Effector CD8-positive, alpha-beta T cell (primary cell): ENCODE data around the gene ADGRG3.
A peak's percentile ranks its signal among the peaks of the same experiment; 100 is the strongest.

Experiments used
- DNase-seq: peaks from one replicate; lab custom pipeline; 2025; lab: John Stamatoyannopoulos, UW

Gene ADGRG3

DNA sequence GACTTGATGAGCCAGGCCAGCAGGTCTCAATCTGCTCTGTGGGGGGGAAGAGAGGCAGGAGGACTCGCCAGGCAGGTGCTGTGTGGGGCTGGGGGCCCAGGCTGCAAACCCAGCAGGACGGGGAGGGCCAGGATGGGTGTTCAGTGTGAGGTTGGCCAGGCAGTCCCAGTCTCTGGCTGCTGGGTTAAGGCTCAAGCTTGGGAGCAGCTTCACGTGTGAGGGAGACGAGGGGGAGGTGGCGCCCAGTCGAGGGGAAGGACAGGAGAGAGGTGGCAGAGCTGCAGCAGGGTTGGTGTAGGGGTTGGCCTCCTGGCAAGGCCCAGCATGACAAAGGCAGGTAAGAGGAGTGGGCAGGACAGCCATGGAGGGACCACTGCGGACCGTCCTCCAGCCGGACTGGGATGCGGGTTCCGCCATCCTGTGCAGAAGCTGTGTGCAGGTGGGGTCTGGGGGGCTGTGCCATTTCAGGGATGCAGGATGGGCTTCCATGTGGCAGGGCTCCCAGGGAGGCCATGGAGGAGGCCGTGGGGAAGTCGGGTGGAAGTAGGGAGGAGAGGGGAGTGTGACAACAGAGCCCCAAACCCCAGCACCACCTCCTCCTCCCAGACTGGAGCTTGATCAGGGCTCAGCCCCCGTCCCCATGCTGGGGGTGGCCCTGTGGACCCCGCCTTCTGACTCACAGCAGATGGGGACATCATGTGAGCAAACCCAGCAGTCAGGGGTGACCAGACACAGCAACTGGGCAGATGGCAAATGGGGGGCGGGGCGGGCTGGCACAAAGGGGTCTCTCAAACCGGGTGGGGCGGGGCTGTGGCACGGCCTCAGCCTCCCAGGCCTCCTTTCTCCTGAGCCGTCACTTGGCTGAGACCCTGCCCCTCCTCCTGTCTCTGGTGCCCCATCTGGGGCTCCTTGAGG lies 36.9 kb upstream of the ADGRG3 start:
- DNase-seq, result no peak

DNA sequence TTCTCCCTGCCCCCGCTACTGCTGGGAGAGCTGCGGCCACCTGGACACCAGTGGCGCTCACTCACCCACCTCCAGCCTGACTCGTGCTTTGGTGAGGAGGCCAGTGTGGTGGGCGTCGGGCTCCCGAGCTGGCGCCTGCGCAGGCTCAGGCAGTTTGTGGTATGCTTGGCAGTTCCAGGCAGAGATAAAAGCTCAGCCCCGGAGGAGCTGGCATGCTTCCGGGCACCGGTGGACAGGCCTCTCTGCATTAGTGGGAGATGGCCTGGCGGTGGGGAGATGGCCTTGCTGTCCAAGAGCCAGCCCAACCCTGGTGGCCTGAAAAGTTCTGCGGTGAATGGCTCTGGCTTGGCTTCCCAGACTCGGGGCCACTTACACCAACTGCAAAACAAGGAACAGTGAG lies 35.5 kb upstream of the ADGRG3 start:
- DNase-seq, result no peak

DNA sequence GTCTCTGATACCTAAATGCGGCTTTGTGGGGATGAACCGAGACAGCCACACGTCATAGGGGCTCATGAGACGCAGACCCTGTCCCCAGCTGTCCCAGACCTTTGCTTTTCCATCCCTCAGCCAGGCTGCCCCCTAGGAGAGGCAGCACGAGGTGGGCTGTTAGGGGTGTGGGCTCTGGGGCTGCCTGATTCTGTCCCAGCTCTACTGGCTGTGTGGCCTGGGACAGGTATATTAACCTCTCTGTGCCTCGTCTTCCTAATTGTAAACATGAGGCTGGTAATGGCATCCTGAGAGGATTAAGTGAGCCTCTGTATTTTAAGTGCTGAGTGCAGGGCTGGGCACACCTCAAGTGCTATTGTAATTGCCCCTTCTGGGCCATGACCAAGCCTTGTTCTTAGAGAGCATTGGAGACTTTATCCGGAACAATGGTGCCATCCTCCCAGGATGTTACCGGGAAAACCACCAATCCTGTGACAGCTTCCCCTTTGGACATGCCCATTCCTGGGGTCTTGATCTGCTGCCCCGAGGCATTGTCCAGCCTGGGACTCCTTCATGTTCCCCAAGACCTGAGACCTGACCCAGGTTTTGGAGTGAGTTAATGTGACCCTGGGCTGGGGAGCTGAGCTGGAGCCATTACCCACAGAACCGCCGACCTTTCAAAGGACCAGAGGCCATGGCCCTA lies 34.6 kb upstream of the ADGRG3 start:
- DNase-seq, result no peak

DNA sequence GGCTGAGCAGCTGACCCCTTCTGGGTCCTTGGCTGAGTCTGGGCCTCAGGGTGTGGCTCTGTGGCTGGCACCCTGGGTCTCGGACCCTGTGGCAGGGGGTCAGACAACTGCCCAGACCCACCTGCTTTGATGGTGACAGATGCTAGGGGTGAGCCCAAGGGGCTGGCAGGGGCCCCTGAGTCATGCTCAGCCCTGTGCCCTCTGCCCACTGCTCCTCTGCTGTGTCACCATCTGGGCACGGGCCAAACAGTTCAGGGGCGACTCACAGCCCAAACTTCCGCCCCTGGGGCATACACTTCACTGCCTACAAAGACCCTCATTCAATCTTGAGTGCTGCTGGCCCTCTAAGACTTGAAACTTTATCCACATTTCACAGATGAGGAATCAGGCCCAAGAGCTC lies 33.9 kb upstream of the ADGRG3 start:
- DNase-seq, result no peak

DNA sequence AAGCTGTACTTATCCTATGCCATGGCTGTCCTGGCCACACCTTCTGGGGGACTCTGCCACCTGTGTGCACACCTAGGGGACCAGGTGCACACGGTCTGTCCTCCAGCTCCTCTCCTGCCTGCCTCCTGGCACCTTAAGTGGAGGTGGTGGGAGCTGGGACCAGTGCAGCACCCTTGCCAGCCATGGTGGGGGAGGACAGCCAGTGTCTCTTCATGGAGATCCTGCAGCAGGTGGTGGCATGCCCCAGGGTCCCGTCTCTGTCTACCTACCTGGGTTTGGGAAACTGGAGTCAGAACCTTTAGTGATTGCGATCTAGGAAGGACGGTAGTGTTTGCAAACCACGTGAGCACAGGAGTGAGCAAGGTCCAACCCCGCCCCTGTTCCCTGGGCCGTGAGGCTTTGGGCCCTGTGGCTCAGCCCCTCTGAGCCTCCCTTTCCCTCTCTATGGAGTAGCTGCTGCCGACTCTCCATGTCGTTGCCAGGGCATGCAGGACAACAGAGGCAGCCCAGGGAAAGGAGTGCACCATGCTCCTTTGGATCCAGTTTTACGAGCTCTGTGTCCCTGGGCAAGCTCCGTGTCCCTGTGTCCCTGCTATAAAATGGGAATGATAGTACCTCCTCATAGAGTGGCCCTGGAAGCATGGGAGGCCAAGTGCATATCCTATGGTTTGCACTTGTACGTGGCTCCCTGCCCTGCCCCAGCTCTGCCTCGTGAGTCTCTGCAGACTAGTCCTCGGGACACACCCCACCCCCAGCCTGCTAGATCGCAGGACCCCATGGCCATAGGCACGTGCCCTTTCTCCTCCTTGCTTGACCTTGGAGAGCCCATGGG lies 32.6 kb upstream of the ADGRG3 start:
- no peak for DNase-seq

DNA sequence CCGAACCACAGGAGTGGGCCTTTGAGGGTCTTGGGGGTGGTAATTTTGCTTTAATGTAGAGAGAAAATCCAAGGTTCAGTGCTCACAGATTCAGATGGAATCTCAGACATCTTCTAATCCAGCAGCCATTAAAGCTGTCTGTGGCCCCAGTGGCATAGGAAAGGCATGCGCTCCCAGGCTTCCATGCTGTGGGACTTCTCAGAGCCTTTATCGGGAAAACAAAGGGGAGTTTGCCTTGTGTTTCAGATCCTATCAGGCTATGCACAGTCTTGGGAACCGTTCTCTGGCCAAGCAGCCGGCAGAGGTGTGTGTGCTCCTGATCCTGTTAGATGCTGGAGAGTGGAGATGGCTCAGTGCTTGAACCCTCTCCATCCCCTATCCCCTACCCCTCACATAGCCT lies 31.9 kb upstream of the ADGRG3 start:
- no peak for DNase-seq

DNA sequence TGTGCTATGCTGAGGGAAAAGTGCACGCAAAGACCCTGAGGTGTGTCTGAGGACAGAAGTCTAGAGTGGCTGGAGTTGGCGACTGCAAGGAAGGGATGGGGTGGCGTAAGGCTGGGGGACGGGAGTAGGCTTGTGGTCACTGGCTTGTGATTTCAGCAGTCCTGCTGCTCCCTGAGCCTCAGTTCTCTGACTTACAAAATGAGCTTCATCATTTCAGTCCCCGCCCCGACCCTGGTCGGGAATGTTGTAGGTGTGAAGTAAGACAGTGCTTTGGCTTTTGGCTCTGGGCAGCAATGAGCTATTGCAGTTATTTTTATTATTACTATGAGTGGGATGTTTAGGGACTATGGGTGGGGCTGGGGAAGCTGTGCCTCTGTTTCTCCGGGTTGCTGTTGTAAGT lies 31.1 kb upstream of the ADGRG3 start:
- DNase-seq, result no peak

DNA sequence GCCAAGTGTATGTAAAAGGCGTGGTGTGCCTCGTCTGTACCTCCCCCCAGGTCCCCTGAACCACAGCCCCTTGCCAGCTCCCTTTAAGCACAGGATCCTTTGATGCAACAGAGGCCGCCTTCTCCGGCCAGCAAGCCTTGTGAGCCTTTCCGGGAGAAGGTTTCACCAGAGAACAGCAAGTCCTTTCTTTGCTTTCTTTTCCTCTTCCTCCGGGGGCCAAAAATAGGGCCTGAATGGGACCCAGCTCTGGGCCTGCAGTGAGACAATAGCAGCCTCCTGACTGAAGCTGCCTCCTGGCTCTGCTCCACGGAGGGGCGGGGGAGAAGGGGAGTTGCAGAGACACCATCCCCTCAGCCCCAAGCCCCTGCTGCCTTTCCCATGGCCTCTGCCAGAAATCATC lies 30.7 kb upstream of the ADGRG3 start:
- no peak for DNase-seq

DNA sequence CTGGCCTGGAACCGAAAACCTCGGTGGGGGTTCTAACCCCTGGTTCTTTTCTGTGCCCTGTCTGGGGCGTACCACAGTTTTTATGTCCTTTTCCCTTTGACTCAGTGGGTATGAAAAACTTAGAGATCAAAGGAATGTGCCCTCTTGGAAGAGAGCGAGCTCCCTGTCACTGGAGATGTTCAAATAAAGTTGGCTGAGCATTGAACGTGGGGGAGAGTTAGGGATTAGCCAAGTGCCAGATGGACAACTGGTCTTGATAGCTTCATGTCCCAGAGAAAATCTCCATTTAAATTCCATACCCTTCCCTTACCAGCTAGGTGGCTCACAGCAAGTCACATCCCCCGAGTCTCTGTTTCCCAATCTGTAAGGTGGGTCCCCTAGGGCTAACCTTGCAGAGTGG lies 30.1 kb upstream of the ADGRG3 start:
- no peak for DNase-seq

DNA sequence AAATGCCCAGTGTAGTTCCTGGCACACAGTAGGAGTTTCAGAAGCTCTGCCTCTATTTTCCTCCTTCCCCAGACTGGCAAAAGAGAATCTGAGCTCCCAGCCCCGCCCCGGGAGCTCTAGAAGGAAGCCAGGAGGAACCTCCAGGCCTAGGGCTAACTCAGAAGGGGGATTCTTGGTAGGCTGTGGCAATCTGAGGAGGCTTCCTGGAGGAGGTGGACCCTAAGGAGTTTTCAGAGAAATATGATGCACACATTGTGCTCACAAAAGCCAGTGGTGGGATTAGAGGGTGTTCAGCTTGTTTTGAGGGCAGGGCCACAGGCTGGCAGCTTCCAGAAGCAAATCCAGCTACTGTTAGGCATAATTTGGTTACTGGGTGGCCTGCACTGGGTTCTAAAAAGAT lies 29.7 kb upstream of the ADGRG3 start:
- no peak for DNase-seq

DNA sequence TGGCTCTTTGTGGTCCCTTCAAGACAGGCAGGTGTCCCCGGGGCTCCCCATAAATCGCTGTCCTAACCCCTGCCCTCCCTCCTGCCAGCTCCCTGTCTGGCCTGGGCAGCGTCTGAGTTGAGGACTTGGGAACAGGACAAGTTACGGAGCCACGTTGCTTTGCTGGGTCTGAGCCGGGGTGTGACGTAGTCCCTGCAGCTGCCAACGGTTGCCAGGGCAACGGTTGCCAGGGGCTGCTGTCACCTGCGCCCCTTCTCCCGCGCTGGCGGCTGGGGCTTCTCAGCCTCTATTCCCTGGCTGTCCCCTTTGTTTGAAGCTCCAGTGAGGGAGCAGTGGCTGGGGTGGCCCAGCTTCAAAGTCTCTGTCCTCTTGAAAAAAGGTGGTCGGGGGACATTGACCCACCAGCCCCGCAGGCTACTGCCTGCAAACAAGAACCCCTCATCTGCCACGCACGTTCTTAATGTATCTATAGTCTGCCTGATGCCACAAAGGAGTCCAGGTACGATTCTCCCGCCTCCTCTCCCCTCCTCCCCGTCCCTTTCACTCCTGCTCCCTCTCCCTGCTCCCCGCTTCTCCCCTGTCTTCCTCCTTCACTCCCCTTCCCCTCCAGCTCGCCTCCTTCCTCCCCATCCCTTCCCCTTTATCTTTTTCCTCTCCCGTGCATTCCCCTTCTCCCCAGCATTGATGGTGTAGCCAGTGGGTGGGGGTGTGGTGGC lies 28.8 kb upstream of the ADGRG3 start:
- peak; percentile 20 for DNase-seq

DNA sequence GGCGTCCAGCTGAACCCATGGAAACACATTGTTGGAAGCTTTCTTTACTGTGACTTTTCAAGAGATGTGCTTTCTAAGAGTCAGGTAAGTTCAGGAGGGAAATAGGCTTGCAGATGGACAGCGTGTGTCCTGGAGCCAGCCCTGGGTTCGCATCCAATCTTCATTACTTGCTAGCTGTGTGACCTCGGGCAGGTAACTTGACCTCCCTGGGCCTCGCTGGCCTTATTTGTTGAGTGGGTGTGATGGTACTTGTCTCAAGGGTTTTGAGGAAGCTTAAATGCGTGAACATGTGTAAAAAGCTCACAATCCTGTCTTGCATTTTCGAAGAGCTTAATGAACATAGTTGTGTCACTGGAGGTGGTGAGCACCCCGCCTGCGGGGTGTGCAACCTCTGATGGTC lies 27.9 kb upstream of the ADGRG3 start:
- DNase-seq, result no peak

DNA sequence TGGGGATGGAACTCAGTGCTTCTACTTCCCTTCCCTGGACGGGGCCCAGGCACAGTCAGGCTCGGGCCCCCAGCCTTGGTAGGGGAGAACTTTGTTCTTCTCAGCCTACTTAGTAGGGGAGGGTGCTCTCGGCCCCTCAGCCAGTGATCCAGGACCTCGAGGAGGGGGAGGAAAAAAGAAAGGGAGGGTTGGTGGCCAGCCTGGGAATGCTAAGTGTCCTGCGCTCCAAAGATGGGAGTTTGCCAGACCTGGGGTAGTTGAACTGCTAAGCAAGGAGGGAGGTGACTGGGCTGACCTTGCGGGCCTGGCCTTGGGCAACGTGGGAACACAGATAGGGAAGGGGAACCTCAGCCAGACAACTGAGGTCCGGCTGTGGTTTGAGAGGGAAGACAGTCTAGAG lies 27.5 kb upstream of the ADGRG3 start:
- DNase-seq, result no peak

DNA sequence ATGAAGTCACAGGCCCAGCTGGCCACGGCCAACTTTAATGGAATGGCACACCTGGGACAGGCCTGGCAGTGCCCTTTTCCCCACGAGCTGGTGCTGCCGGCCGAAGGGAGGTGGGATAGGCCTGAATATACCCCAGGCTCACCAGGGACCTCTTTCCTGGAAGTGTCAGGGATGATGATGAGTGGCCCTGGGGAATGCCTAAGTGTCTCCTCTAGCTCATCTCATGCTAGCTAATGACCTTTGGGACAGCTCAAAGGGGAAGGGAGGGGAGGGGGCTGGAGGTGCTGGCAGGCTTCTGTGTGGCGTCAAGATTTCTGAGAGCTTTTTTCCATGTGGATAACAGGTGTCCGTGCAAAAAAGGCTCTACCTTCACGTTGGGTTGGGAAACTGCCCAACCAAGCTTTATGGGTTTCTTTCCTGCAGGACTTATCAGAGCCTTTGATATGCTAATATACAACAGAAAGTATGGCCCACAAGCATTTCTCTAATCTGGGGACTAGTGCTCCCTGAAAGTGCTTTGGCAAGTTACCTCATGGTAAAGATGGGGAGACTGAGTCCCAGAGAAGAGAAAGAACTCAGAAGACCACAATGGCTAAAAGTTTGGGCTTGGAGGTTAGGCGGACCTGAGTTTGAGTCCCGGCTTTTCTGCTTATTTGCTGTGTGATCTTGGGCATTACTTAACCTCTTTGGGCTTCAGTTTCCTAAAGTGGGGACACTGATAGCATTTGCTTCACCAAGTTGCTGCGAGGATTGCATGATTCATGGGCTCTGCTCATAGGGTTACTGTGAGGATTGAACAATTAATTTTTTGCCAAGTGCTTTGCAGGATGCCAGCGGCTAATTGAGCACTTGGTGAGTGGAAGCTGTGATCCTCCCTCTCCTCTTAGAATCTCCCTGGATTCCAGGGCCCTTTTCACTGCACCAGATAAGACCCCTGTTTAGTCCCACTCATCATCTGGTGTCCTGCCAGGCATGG lies 25.7 kb upstream of the ADGRG3 start:
- no peak for DNase-seq

DNA sequence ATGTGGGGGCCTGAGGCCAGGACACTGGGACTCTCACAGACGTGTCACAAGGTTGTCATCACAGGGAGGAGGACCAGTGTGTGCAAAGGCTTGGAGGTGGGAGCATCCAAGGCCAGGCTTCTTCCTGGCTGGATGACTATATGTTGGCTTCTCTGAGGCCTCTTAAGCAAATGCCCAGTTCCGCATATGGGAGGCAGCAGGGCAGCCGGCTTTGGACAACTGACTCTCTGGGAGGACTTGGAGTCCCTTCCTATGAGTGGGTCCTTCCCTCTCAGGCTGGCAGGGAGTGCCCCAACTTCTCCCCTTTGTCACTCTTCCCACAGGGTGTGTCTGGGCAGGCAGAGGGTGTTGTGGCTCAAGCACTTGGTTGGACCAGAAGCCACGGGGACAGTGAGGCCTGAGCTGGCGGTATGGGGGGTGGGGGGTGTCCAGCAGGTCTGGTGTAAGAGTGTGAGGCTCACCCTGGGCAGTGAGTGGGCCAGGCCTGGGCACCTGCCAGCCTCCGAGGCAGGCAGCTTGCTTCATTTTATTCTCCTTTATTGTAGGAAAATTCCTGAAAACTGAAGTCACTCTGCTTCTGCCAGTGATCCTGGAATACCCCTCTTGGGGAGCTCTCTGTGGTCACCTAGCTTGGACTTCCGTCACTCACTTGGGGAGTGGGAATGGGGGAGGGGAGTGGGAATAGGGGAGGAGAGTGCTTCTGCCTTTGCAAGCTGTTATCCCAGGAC lies 24.8 kb upstream of the ADGRG3 start:
- DNase-seq, result no peak

DNA sequence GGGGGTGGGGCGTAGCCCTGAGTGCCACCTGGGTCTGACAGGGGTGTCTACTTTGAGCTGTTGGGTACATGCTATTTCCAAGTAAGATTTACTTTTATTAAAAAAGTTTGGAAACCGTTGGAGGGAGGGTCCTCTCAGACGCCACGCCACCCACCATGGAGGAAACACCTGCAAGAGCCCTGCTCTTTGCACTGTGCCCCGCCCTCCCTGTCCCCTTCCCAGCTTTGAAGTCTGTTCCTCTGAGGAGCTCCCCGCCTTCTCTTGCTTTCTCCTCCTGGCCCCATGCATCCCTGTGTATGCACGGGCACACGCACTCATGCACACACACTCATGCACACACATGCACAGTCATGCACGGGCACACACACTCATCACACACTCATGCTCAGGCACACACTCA lies 24.2 kb upstream of the ADGRG3 start:
- DNase-seq, result no peak

DNA sequence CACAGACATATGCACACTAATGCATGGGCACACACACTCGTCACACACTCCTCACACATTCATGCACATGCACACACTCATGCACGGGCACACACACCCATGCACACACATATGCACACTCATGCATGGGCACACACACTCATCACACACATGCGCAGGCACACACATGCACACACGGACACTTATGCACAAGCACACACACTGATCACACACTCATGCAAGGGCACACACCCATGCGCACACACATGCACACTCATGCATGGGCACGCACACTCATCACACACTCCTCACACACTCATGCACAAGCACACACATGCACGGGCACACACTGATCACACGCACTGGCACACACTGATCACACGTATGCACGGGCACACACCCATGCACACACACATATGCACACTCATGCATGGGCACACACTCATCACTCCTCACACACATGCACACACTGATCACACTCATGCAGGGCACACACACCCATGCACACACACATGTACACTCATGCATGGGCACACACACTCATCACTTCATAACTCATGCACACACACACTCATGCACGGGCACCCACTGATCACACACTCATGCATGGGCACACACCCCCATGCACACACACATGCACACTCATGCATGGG lies 23.6 kb upstream of the ADGRG3 start:
- DNase-seq, result no peak

DNA sequence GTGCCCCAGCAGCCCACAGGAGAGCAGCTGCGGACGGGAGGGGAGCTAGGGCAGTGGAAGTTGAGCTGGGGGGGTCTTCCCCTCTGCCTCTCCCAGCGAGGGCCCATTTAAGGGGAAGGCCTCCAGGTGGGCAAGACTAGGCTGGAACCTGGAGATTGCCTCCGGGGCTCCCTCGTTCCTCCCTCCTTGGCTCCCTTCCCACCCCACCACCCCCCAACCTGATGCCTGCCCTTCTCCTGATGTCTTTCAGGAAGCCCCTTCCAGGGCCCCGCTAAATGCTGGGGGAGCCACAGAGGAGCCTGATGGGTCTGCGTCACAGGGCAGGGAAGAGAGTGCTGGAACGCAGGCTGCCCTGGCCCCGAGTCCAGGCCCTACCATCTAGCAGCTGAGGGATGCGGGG lies 22.9 kb upstream of the ADGRG3 start:
- DNase-seq, result no peak

DNA sequence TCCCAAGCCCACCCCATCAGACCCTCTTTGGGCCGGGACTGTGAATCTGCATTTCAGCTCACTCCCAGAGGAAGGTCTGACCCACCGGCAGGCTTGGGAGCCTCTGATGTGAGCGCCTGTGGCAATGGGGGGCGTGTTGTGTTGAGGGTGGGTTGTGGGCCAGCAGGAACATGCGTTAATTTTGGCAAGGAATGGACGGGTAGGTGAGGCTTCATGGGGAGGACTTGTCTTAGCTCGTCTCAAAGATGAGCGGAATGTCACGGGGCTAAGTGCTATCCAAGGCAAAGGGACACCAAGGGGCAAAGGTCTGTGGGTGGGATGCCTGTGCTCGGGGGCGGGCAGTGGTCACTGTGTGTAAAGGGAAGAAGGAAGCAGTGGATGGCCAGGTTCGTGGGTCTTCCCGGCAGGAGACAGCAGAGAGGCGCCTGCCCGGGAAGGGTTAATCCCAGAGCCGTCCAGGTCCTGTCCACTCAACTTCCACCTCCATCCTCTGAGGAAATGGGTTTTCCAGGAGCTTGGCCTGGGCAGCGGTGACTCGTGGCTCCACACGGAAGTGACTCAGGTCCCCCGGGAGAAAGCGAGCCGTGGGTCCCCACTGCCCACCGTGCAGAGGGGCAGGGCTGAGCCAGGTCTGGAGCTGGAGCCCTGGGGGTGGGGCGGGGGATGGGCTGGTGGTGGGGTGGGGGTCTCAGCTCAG lies 22.3 kb upstream of the ADGRG3 start:
- DNase-seq, result no peak
